ENCODE data around the gene AADACL4. TPM values are rescaled to one million over a fixed set of nuclear protein-coding genes. Genes with fewer than 3 reads are reported as not detected.

The AADACL4 gene
- total and polyA plus RNA-seq, 9 of the 15 experiments (the other 6 are each of a cell fraction or from before 2014, with no cell fraction given): not detected

DNA sequence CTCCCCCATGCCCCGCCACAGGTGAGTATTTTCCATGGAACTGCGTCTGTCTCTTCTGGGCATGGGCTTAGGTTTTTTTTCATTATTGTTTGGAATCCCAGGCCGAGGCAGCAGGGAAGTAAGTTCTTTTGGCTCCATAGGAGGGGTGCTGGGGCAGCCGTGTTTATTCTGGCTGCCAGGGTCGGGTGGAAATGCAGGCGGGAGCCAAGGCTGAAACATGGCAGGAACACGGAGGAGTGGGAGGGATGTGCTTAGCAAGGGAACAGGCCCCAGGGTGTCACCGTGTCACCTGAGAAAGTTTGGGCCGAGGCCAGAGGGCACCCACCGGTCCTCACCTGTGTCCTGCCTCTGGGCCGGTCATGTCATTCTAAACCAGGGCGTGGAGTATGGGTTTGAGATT is 21.4 kb upstream of the AADACL4 start:
- WGBS (ENCODE audit: insufficient coverage, low coverage, missing lambda C conversion rate): 73% methylated on average over 12 of the region's 12 CpGs
- in situ Hi-C loops (cut with MboI): loop anchor here (25.0 kb wide), 1 partner anchor 310 kb away; no protein-coding TSS in a partner anchor
- POLR2A ChIA-PET: interaction anchor here (1.2 to 1.4 kb wide), 2 partner anchors 9 to 21 kb away, joined by 3 to 4 read pairs; no protein-coding TSS in a partner anchor
- TF ChIP-seq ARID4B (CRISPR knock-in tag; IDR thresholded peaks at IDR 0.05) (no peak), CBX5 (IDR thresholded peaks at IDR 0.05; ENCODE audit: borderline replicate concordance, low read depth) (no peak), NR2C2 (CRISPR knock-in tag; IDR thresholded peaks at IDR 0.05) (no peak), NR2C2 (tag; IDR thresholded peaks at IDR 0.05) (no peak), ZNF668 (CRISPR knock-in tag; IDR thresholded peaks at IDR 0.05) (no peak), SRSF1 (IDR thresholded peaks at IDR 0.05; ENCODE audit: low read depth, low read length) (no peak), RNF219 (CRISPR knock-in tag; IDR thresholded peaks at IDR 0.05) (no peak), MBD1 (CRISPR knock-in tag; IDR thresholded peaks at IDR 0.05) (no peak), MAFK (IDR thresholded peaks at IDR 0.05; ENCODE audit: low read length) (no peak), ZKSCAN1 (IDR thresholded peaks at IDR 0.05; ENCODE audit: low read depth, low read length) (no peak), ZNF695 (CRISPR knock-in tag; IDR thresholded peaks at IDR 0.05) (no peak), RAD51 (IDR thresholded peaks at IDR 0.05; ENCODE audit: borderline replicate concordance, low read depth) (no peak), CHCHD3 (CRISPR knock-in tag; IDR thresholded peaks at IDR 0.05) (no peak), MITF (IDR thresholded peaks at IDR 0.05) (no peak)

More for the DNA sequence above, 21.4 kb upstream of the AADACL4 start:
- H3K9ac ChIP-seq (ENCODE audit: insufficient read depth in 1 of 2, low read depth in 2 of 2, low read length in 2 of 2): peak overlapping the region in 1 of 2 experiments; percentile 52; a peak in 2 of 4 replicates
- intact Hi-C loops (cut with micrococcal nuclease): no loop called here
- H3K27ac ChIP-seq (ENCODE audit: extremely low read depth, low read depth, low read length): no peak overlapping the region
- no peak overlapping the region for H3K4me2 ChIP-seq (ENCODE audit: insufficient read depth, low read length)
- ATAC-seq: no peak
- FAIRE-seq: no peak
- no peaks in the 10 kb centered on the region for H3K36me3 ChIP-seq (ENCODE audit: control insufficient read depth, insufficient read depth, low read length)
- no peak for DNase-seq (ENCODE audit: extremely low read depth in 1 of 4, low spot score in 3 of 4)
- H3K79me2 ChIP-seq (ENCODE audit: control insufficient read depth, insufficient read depth, low read length): peaks cover 30% of the 10 kb centered on the region
- 0 out of 2 replicates have a peak, but pooled peaks cover 2% of the 10 kb centered on the region for H3K9me3 ChIP-seq (replicated peaks; ENCODE audit: control insufficient read depth, insufficient read depth, low read depth, low read length)
- no peak overlapping the region for H2AFZ ChIP-seq (ENCODE audit: low read depth, low read length)
- H3K4me1 ChIP-seq (replicated peaks in 1 of 2; ENCODE audit: control insufficient read depth in 2 of 2, insufficient read depth in 2 of 2, low read length in 2 of 2): peaks cover 15 to 27% of the 10 kb centered on the region in 2 experiments
- no peak overlapping the region for H3K4me3 ChIP-seq
- no TSS peak for BruUV-seq (replicated peaks)
- H3K9me1 ChIP-seq (ENCODE audit: control insufficient read depth, insufficient read depth, low read length): no peaks in the 10 kb centered on the region
- no peaks in the 10 kb centered on the region for H3K27me3 ChIP-seq (ENCODE audit: control insufficient read depth in 2 of 2, insufficient read depth in 2 of 2, low read length in 2 of 2)
- CTCF ChIA-PET (ENCODE audit: low intra/inter-chr PET ratio): no interaction called here
- no peaks in the 10 kb centered on the region for H4K20me1 ChIP-seq (replicated peaks; ENCODE audit: control insufficient read depth, insufficient read depth, low read length)

Measured in K562 (cell line).